Ovary (tissue), 9 donors: Measurements from ENCODE around the gene HTR3A. TPM values are rescaled to one million over a fixed set of nuclear protein-coding genes. Genes with fewer than 3 reads are reported as not detected.
"Not testable (repeated sequence)": the region's sequence is repeated elsewhere in the genome, so short reads cannot be mapped to it uniquely, and the experiment has no call there.

Experiments used
- DNase-seq, 5 donors: peaks; one replicate each; pipeline ENCODE4 v3.0.0-alpha.2; 2019 to 2020
- H3K27ac ChIP-seq, 2 donors: fragments of 200-600 bp; one replicate each; pipeline versions ENCODE4 v1.5.1 to v1.8.0; 2019 to 2022
- H3K27me3 ChIP-seq: fragments of 200-600 bp; one replicate; pipeline ENCODE4 v1.8.0; 2022
- H3K36me3 ChIP-seq: fragments of 200-600 bp; sonication (generic); one replicate; pipeline ENCODE4 v1.5.1; 2019
- H3K4me1 ChIP-seq: one replicate; pipeline ENCODE4 v1.8.1; 2013; ENCODE audit warnings: mild to moderate bottlenecking, moderate library complexity; ENCODE audit not compliant: insufficient read depth
- H3K4me3 ChIP-seq: fragments of 200-600 bp; sonication (generic); one replicate; pipeline ENCODE4 v1.5.1; 2017
- H3K9me3 ChIP-seq, 2 donors: fragments of 200-600 bp in 1 of 2; sonication (generic) in 1 of 2; one replicate each; pipeline versions ENCODE4 v1.5.1 to v1.8.1; 2013 to 2019; ENCODE audit warnings: mild to moderate bottlenecking in 1 of 2, moderate library complexity in 1 of 2
- EP300 ChIP-seq: sonication (generic); formaldehyde crosslinking; IDR thresholded peaks from one replicate; pipeline ENCODE4 v1.6.1; 2017; ENCODE audit warnings: antibody characterized with exemption
- POLR2A ChIP-seq: fragments of 450-650 bp; IDR thresholded peaks from one replicate; pipeline ENCODE4 v1.6.1; 2017; ENCODE audit warnings: antibody characterized with exemption, mild to moderate bottlenecking, moderate library complexity
- WGBS, 3 donors: extraction: QIAGEN DNeasy Blood & Tissue Kit in 1 of 3; methylation state at CpG; one replicate each; pipeline versions ENCODE4 v1.1.5 to v1.1.7; 2013 to 2017; 5-methylcytosine and 5-hydroxymethylcytosine counted together
- intact Hi-C, 4 donors: fragments of 100-400 bp; cut with DNase I; formaldehyde crosslinking; loops; one replicate each; pipeline versions ENCODE4 v1.11.0 to v1.15.1; 2022 to 2023
- polyA plus RNA-seq, 2 donors: library from polyadenylated mRNA; stranded (reverse); fragments of 200-250 nt in 1 of 2; fragments of 350-450 nt in 1 of 2; fragmentation: Illumina TruSeq in 1 of 2; extraction: RNeasy Lipid Tissue Mini Kit (QIAGEN cat#74804) in 1 of 2; gene quantifications; one replicate each; pipeline ENCODE4 v1.2.3, GENCODE V29; 2013 to 2014
- total RNA-seq, 7 donors: library from RNA; depleted of rRNA in 2 of 7; stranded (reverse); fragments of >200 nt in 2 of 7; fragmentation: NEBNext Ultra II Directional in 3 of 7; extraction: Animal tissue kit (Norgen Biotek cat#: 25700) in 3 of 7; gene quantifications; one replicate each; pipeline versions ENCODE4 v1.1.0 to v1.2.4, GENCODE V29; 2016 to 2023
- TF ChIP-seq, protein P1 (sequence below), 3 donors: fragments of 450-650 bp in 2 of 3; fragments of 200-600 bp in 1 of 3; IDR thresholded peaks; one replicate each; pipeline versions ENCODE4 v1.5.1 to v1.8.0; 2016 to 2022; ENCODE audit warnings: antibody characterized with exemption in 3 of 3, mild to moderate bottlenecking in 1 of 3
- donor health status: DM: no; HTN: no; CAD: no; lungs with moderate emphysema.
- donor health status: DM: no; HTN: no; CAD: no.
- donor health status: Bipolar disorder and iron deficiency.
- donor health status: DM: yes; HTN: yes; CAD: no.
- donor health status: DM: no; HTN: no; CAD: no.
- donor health status: DM: yes; HTN: yes; CAD: no.

Gene HTR3A
- total and polyA plus RNA-seq, 9 donors, result not detected

- Histone ChIP-seq H3K27me3 (no peaks in the 10 kb centered on the region), H3K27ac (no peak overlapping the region), H3K36me3 (no peaks in the 10 kb centered on the region), H3K4me1 (no peaks in the 10 kb centered on the region), H3K4me3 (no peak overlapping the region), H3K9me3 (no peaks in the 10 kb centered on the region)
- TF ChIP-seq, protein P1, sequence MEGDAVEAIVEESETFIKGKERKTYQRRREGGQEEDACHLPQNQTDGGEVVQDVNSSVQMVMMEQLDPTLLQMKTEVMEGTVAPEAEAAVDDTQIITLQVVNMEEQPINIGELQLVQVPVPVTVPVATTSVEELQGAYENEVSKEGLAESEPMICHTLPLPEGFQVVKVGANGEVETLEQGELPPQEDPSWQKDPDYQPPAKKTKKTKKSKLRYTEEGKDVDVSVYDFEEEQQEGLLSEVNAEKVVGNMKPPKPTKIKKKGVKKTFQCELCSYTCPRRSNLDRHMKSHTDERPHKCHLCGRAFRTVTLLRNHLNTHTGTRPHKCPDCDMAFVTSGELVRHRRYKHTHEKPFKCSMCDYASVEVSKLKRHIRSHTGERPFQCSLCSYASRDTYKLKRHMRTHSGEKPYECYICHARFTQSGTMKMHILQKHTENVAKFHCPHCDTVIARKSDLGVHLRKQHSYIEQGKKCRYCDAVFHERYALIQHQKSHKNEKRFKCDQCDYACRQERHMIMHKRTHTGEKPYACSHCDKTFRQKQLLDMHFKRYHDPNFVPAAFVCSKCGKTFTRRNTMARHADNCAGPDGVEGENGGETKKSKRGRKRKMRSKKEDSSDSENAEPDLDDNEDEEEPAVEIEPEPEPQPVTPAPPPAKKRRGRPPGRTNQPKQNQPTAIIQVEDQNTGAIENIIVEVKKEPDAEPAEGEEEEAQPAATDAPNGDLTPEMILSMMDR (IDR thresholded peaks at IDR 0.05), result no peak
- DNase-seq, result no peak
- 60 to 72% (median 62%) methylated on average over 4 of the region's 4 CpGs for WGBS, 3 donors
- intact Hi-C loops, result no loop called here
These were observed 40.1 kb upstream of the HTR3A start for GRCh38 chr11:113934761-113935160.

- Histone ChIP-seq H3K36me3 (no peaks in the 10 kb centered on the region), H3K9me3 (no peaks in the 10 kb centered on the region), H3K4me1 (no peaks in the 10 kb centered on the region), H3K27me3 (no peaks in the 10 kb centered on the region), H3K4me3 (no peak overlapping the region), H3K27ac (no peak overlapping the region)
- intact Hi-C loops, result no loop called here
- WGBS, 3 donors, result 38 to 57% (median 44%) methylated on average over 4 of the region's 4 CpGs
- TF ChIP-seq POLR2A, result no peak
- TF ChIP-seq, protein P1 (IDR thresholded peaks at IDR 0.05), result no peak
- TF ChIP-seq EP300, result no peak
- no peak for DNase-seq
These were observed 39.0 kb upstream of the HTR3A start for GRCh38 chr11:113935858-113936257.

GRCh38 chr11:113937918-113938317, 37.0 kb upstream of the HTR3A start:
- WGBS, 3 donors, result 62 to 78% (median 64%) methylated on average over 3 of the region's 3 CpGs

DNA sequence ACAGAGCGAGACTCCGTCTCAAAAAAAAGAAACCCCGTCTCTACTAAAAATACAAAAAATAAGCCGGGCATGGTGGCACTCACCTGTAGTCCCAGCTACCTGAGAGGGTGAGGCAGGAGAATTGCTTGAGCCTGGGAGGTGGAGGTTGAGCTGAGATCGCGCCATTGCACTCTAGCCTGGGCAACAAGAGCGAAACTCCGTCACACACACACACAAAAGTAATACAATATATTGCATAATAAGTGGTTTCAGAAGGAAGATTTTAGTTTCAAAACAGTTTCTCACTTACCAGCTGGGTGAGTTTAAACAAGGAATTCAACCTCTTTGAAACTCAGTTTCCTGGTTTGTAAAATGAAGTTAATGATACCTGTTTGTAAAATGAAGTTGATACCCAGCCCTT, 32.7 kb upstream of the HTR3A start:
- intact Hi-C loops, result no loop called here
- no peaks in the 10 kb centered on the region for H3K4me1 ChIP-seq
- H3K4me3 ChIP-seq, result no peak overlapping the region
- H3K27me3 ChIP-seq, result no peaks in the 10 kb centered on the region
- H3K27ac ChIP-seq, result no peak overlapping the region
- TF ChIP-seq, protein P1 (IDR thresholded peaks at IDR 0.05), result no peak
- TF ChIP-seq POLR2A, result no peak
- TF ChIP-seq EP300, result no peak
- no peaks in the 10 kb centered on the region for H3K9me3 ChIP-seq
- H3K36me3 ChIP-seq, result no peaks in the 10 kb centered on the region
- WGBS, 3 donors, result 93 to 96% (median 95%) methylated on average over 8 of the region's 8 CpGs
- no peak for DNase-seq

More at GRCh38 chr11:113937918-113938317, 37.0 kb upstream of the HTR3A start:
- Histone ChIP-seq H3K9me3 (no peaks in the 10 kb centered on the region), H3K4me3 (no peak overlapping the region), H3K36me3 (no peaks in the 10 kb centered on the region), H3K27ac (no peak overlapping the region), H3K4me1 (no peaks in the 10 kb centered on the region), H3K27me3 (no peaks in the 10 kb centered on the region)
- TF ChIP-seq, protein P1 (IDR thresholded peaks at IDR 0.05), result no peak
- no peak for TF ChIP-seq EP300
- no peak for TF ChIP-seq POLR2A
- intact Hi-C loops, result no loop called here
- DNase-seq, result no peak

GRCh38 chr11:113946162-113946561, 28.7 kb upstream of the HTR3A start:
- H3K9me3 ChIP-seq, H3K27ac ChIP-seq, H3K36me3 ChIP-seq, DNase-seq, H3K27me3 ChIP-seq, H3K4me1 ChIP-seq, intact Hi-C loops, H3K4me3 ChIP-seq: not testable (repeated sequence)
- WGBS, 3 donors, result 68 to 78% (median 75%) methylated on average over 2 of the region's 2 CpGs
